ENCODE results near the gene DCC.

DCC gene

GRCh38 chr18:52554180-52554579 is 214.2 kb downstream of the DCC start:
- no peak overlapping the region for H3K4me3 ChIP-seq (ENCODE audit: low read length)
- 88% methylated on average over 1 of the region's 1 CpG for WGBS
- no peaks in the 10 kb centered on the region for H3K36me3 ChIP-seq (ENCODE audit: insufficient read depth, low read length)
- H3K27ac ChIP-seq (ENCODE audit: low read depth, low read length) = no peak overlapping the region
- no peaks in the 10 kb centered on the region for H3K27me3 ChIP-seq (ENCODE audit: insufficient read depth, low read length)
- no peaks in the 10 kb centered on the region for H3K9me3 ChIP-seq (ENCODE audit: insufficient read depth, low read depth, low read length)
- H3K9ac ChIP-seq (ENCODE audit: low read depth, low read length) = no peak overlapping the region
- no peaks in the 10 kb centered on the region for H3K4me1 ChIP-seq (ENCODE audit: insufficient read depth, low read length)

GRCh38 chr18:52567360-52567759 is 227.4 kb downstream of the DCC start:
- Histone ChIP-seq H3K9ac (ENCODE audit: low read depth, low read length) (no peak overlapping the region), H3K9me3 (ENCODE audit: insufficient read depth, low read depth, low read length) (no peaks in the 10 kb centered on the region), H3K27ac (ENCODE audit: low read depth, low read length) (no peak overlapping the region), H3K4me1 (ENCODE audit: insufficient read depth, low read length) (no peaks in the 10 kb centered on the region), H3K4me3 (ENCODE audit: low read length) (no peak overlapping the region), H3K27me3 (ENCODE audit: insufficient read depth, low read length) (no peaks in the 10 kb centered on the region), H3K36me3 (ENCODE audit: insufficient read depth, low read length) (no peaks in the 10 kb centered on the region)
- WGBS = 89% methylated on average over 4 of the region's 4 CpGs

GRCh38 chr18:52569492-52569891 is 229.5 kb downstream of the DCC start:
- no peaks in the 10 kb centered on the region for H3K4me1 ChIP-seq (ENCODE audit: insufficient read depth, low read length)
- WGBS = 75% methylated on average over 1 of the region's 1 CpG

DNA sequence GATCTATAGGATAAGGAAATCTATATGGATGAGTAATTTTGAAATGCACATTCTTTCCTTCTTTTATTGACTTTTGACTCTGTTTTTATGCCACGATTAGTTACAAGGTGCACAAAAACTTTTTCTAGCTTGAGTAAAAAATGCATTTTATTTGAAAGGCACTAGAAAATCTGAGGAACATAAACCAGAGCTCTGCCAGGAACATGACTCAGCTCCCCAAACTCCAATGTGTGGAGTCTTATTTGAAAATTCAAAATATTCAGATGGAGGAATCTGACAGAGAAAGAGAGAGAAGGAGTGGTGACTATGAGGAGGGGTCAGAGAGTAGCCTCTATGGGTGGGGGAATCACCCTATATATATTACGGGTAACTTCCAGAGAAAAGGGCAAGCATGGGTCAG is 231.0 kb downstream of the DCC start:
- no peak overlapping the region for H3K9ac ChIP-seq (ENCODE audit: low read depth, low read length)
- no peaks in the 10 kb centered on the region for H3K36me3 ChIP-seq (ENCODE audit: insufficient read depth, low read length)
- no peaks in the 10 kb centered on the region for H3K9me3 ChIP-seq (ENCODE audit: insufficient read depth, low read depth, low read length)
- H3K27ac ChIP-seq (ENCODE audit: low read depth, low read length) = no peak overlapping the region
- H3K4me3 ChIP-seq (ENCODE audit: low read length) = no peak overlapping the region
- H3K4me1 ChIP-seq (ENCODE audit: insufficient read depth, low read length) = no peaks in the 10 kb centered on the region
- H3K27me3 ChIP-seq (ENCODE audit: insufficient read depth, low read length) = no peaks in the 10 kb centered on the region
- 92% methylated on average over 2 of the region's 2 CpGs for WGBS

More at GRCh38 chr18:52569492-52569891, 229.5 kb downstream of the DCC start:
- Histone ChIP-seq H3K27me3 (ENCODE audit: insufficient read depth, low read length) (no peaks in the 10 kb centered on the region), H3K27ac (ENCODE audit: low read depth, low read length) (no peak overlapping the region), H3K4me3 (ENCODE audit: low read length) (no peak overlapping the region), H3K36me3 (ENCODE audit: insufficient read depth, low read length) (no peaks in the 10 kb centered on the region), H3K9me3 (ENCODE audit: insufficient read depth, low read depth, low read length) (no peaks in the 10 kb centered on the region), H3K9ac (ENCODE audit: low read depth, low read length) (no peak overlapping the region)

- H3K27ac ChIP-seq (ENCODE audit: low read depth, low read length) = no peak overlapping the region
- H3K9me3 ChIP-seq (ENCODE audit: insufficient read depth, low read depth, low read length) = no peaks in the 10 kb centered on the region
- no peak overlapping the region for H3K9ac ChIP-seq (ENCODE audit: low read depth, low read length)
- H3K4me3 ChIP-seq (ENCODE audit: low read length) = no peak overlapping the region
- H3K36me3 ChIP-seq (ENCODE audit: insufficient read depth, low read length) = no peaks in the 10 kb centered on the region
- WGBS = 92% methylated on average over 13 of the region's 13 CpGs
- H3K4me1 ChIP-seq (ENCODE audit: insufficient read depth, low read length) = no peaks in the 10 kb centered on the region
- H3K27me3 ChIP-seq (ENCODE audit: insufficient read depth, low read length) = no peaks in the 10 kb centered on the region
These were observed 232.3 kb downstream of the DCC start for GRCh38 chr18:52572036-52573000.

DNA sequence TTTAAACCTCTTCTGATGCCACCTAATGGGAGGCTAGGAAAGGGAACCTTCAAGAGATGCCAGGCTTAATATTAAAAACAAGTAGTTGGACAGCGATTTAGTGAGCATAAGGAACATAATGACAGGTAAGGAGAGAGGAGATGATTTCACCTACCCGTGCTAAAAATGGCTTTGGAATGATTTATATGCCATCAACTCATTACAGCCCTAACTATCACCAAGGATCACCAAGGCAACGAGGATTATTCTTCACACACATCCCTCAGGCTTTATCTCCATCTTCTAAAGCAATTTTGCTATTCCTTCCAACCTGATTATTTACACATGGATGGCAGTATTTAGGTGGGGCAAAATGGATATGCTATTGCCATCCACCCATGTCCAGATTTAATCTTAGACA is 237.8 kb downstream of the DCC start:
- 86% methylated on average over 3 of the region's 3 CpGs for WGBS

GRCh38 chr18:52582061-52582460 is 242.1 kb downstream of the DCC start:
- Histone ChIP-seq H3K9me3 (ENCODE audit: insufficient read depth, low read depth, low read length) (no peaks in the 10 kb centered on the region), H3K27ac (ENCODE audit: low read depth, low read length) (no peak overlapping the region), H3K9ac (ENCODE audit: low read depth, low read length) (no peak overlapping the region), H3K4me1 (ENCODE audit: insufficient read depth, low read length) (no peaks in the 10 kb centered on the region), H3K27me3 (ENCODE audit: insufficient read depth, low read length) (no peaks in the 10 kb centered on the region), H3K36me3 (ENCODE audit: insufficient read depth, low read length) (no peaks in the 10 kb centered on the region), H3K4me3 (ENCODE audit: low read length) (no peak overlapping the region)
- WGBS = no CpG with 5 or more reads among the region's 1 CpG

More for the DNA sequence above, 237.8 kb downstream of the DCC start:
- H3K9me3 ChIP-seq (ENCODE audit: insufficient read depth, low read depth, low read length) = no peaks in the 10 kb centered on the region
- H3K36me3 ChIP-seq (ENCODE audit: insufficient read depth, low read length) = no peaks in the 10 kb centered on the region
- no peaks in the 10 kb centered on the region for H3K27me3 ChIP-seq (ENCODE audit: insufficient read depth, low read length)
- no peak overlapping the region for H3K27ac ChIP-seq (ENCODE audit: low read depth, low read length)
- H3K9ac ChIP-seq (ENCODE audit: low read depth, low read length) = no peak overlapping the region
- no peak overlapping the region for H3K4me3 ChIP-seq (ENCODE audit: low read length)
- H3K4me1 ChIP-seq (ENCODE audit: insufficient read depth, low read length) = no peaks in the 10 kb centered on the region

DNA sequence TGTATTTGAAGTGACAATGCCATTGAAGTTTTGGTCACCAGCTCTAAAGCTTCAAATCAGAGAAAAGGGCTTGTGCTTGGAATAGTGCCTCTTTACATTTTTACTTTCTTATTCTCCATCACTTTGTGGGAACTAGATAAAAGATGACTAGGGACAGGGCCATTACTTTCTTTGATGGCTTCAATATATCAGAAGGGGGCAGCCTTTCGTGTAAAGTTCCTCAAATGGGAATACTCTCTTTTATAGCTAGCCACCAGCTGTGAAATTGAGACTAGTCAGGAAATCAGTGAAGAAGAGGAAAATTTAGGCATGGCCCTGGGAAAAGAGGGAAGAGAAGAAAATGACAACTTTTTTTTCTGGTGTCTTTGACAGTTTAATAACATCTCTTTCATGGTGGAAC is 242.5 kb downstream of the DCC start:
- H3K27me3 ChIP-seq (ENCODE audit: insufficient read depth, low read length) = no peaks in the 10 kb centered on the region
- H3K4me3 ChIP-seq (ENCODE audit: low read length) = no peak overlapping the region
- 70% methylated on average over 1 of the region's 1 CpG for WGBS
- H3K36me3 ChIP-seq (ENCODE audit: insufficient read depth, low read length) = no peaks in the 10 kb centered on the region
- no peak overlapping the region for H3K27ac ChIP-seq (ENCODE audit: low read depth, low read length)
- H3K9ac ChIP-seq (ENCODE audit: low read depth, low read length) = no peak overlapping the region
- no peaks in the 10 kb centered on the region for H3K4me1 ChIP-seq (ENCODE audit: insufficient read depth, low read length)
- no peaks in the 10 kb centered on the region for H3K9me3 ChIP-seq (ENCODE audit: insufficient read depth, low read depth, low read length)

- H3K9me3 ChIP-seq (ENCODE audit: insufficient read depth, low read depth, low read length) = no peaks in the 10 kb centered on the region
- H3K4me3 ChIP-seq (ENCODE audit: low read length) = no peak overlapping the region
- H3K4me1 ChIP-seq (ENCODE audit: insufficient read depth, low read length) = no peaks in the 10 kb centered on the region
- H3K36me3 ChIP-seq (ENCODE audit: insufficient read depth, low read length) = no peaks in the 10 kb centered on the region
- no peak overlapping the region for H3K9ac ChIP-seq (ENCODE audit: low read depth, low read length)
- H3K27ac ChIP-seq (ENCODE audit: low read depth, low read length) = no peak overlapping the region
- no peaks in the 10 kb centered on the region for H3K27me3 ChIP-seq (ENCODE audit: insufficient read depth, low read length)
These were observed 248.9 kb downstream of the DCC start for GRCh38 chr18:52588931-52589330.

GRCh38 chr18:52596748-52597435 is 256.9 kb downstream of the DCC start:
- Histone ChIP-seq H3K9me3 (ENCODE audit: insufficient read depth, low read depth, low read length) (no peaks in the 10 kb centered on the region), H3K4me3 (ENCODE audit: low read length) (no peak overlapping the region), H3K4me1 (ENCODE audit: insufficient read depth, low read length) (no peaks in the 10 kb centered on the region; the same call in 1 of the 2 replicates), H3K27ac (ENCODE audit: low read depth, low read length) (no peak overlapping the region), H3K9ac (ENCODE audit: low read depth, low read length) (no peak overlapping the region; the same call in 1 of the 2 replicates), H3K36me3 (ENCODE audit: insufficient read depth, low read length) (no peaks in the 10 kb centered on the region), H3K27me3 (ENCODE audit: insufficient read depth, low read length) (no peaks in the 10 kb centered on the region)
- WGBS = 89% methylated on average over 5 of the region's 5 CpGs

GRCh38 chr18:52598921-52599320 is 258.9 kb downstream of the DCC start:
- no peak overlapping the region for H3K27ac ChIP-seq (ENCODE audit: low read depth, low read length)
- no peak overlapping the region for H3K4me3 ChIP-seq (ENCODE audit: low read length)
- no peaks in the 10 kb centered on the region; the same call in 1 of the 2 replicates for H3K4me1 ChIP-seq (ENCODE audit: insufficient read depth, low read length)
- H3K9me3 ChIP-seq (ENCODE audit: insufficient read depth, low read depth, low read length) = no peaks in the 10 kb centered on the region
- H3K27me3 ChIP-seq (ENCODE audit: insufficient read depth, low read length) = no peaks in the 10 kb centered on the region
- H3K9ac ChIP-seq (ENCODE audit: low read depth, low read length) = no peak overlapping the region
- H3K36me3 ChIP-seq (ENCODE audit: insufficient read depth, low read length) = no peaks in the 10 kb centered on the region
- WGBS = 92% methylated on average over 2 of the region's 2 CpGs

All from HUES64 (cell line).